CD1c-positive myeloid dendritic cell (primary cell): ENCODE measurements around the gene DSG2.

ENCODE experiments used
- DNase-seq: peaks from one replicate; pipeline ENCODE4 v3.0.0-alpha.2; 2016; ENCODE audit errors: extremely low spot score

DSG2 gene

GRCh38 chr18:31590570-31590969 is 92.6 kb downstream of the DSG2 start:
- DNase-seq = no peak

GRCh38 chr18:31591113-31591512 is 93.1 kb downstream of the DSG2 start:
- DNase-seq = no peak

- DNase-seq = no peak
Observed at GRCh38 chr18:31591628-31592027, 93.7 kb downstream of the DSG2 start, which contains the start of gene TTR. TTR (plus strand) TSS chr18:31591877; CDS start chr18:31591903, 26 bp downstream.

GRCh38 chr18:31592506-31593157 is 94.7 kb downstream of the DSG2 start:
- DNase-seq = no peak

- DNase-seq = no peak
Observed at GRCh38 chr18:31595121-31595771, 97.3 kb downstream of the DSG2 start.

GRCh38 chr18:31596081-31596872 is 98.3 kb downstream of the DSG2 start:
- no peak for DNase-seq

GRCh38 chr18:31598021-31598805 is 100.2 kb downstream of the DSG2 start:
- no peak for DNase-seq
